OCI-LY7 (cell line): ENCODE data around the gene HOXA10. TPM values are rescaled to one million over a fixed set of nuclear protein-coding genes. Genes with fewer than 3 reads are reported as not detected.

Experiments
- BruUV-seq: library from RNA; stranded (reverse); fragments of 400-500 nt; replicated peaks from 2 replicates; lab custom pipeline; 2021; lab: Mats Ljungman, UMichigan
- CTCF ChIA-PET: fragments of 300-600 bp; sonication (Branson Sonifier 250); formaldehyde crosslinking; loops from one replicate; lab custom pipeline; 2022; ENCODE audit warnings: antibody characterized with exemption; ENCODE audit not compliant: unreplicated experiment; lab: Charles Lee
- POLR2A ChIA-PET: fragments of 300-600 bp; sonication (Branson Sonifier 250); formaldehyde crosslinking; loops from one replicate; lab custom pipeline; 2022; ENCODE audit warnings: antibody characterized with exemption; lab: Charles Lee
- DNase-seq: peaks from one replicate; pipeline ENCODE4 v3.0.0-alpha.2; 2015; ENCODE audit warnings: low spot score
- H2AFZ ChIP-seq: fragments of 200-600 bp; sonication (generic), shearing (Covaris generic); 2 replicates; pipeline ENCODE4 v1.6.1; 2014; ENCODE audit warnings: mild to moderate bottlenecking, antibody characterized with exemption, low read length, moderate library complexity
- H3K27ac ChIP-seq: fragments of 200-600 bp; sonication (generic); 2 replicates; pipeline ENCODE4 v1.5.1; 2014; ENCODE audit warnings: mixed run types, low read depth, mild to moderate bottlenecking, moderate library complexity, low read length, inconsistent platforms; ENCODE audit not compliant: poor library complexity, severe bottlenecking
- H3K36me3 ChIP-seq: fragments of 200-600 bp; sonication (generic); 2 replicates; pipeline ENCODE4 v1.6.1; 2014; ENCODE audit warnings: mild to moderate bottlenecking, antibody characterized with exemption, low read length, moderate library complexity, mixed read lengths; ENCODE audit not compliant: insufficient read depth
- H3K4me1 ChIP-seq: fragments of 200-600 bp; sonication (generic); 2 replicates; pipeline ENCODE4 v1.5.1; 2014; ENCODE audit warnings: mild to moderate bottlenecking, low read length; ENCODE audit not compliant: insufficient read depth, poor library complexity, severe bottlenecking
- H3K4me2 ChIP-seq: fragments of 200-600 bp; sonication (generic); 2 replicates; pipeline ENCODE4 v1.6.1; 2014; ENCODE audit warnings: mild to moderate bottlenecking, low read length
- H3K4me3 ChIP-seq: fragments of 200-600 bp; sonication (generic); 2 replicates; pipeline ENCODE4 v1.5.1; 2014; ENCODE audit warnings: mild to moderate bottlenecking, low read depth, low read length; ENCODE audit not compliant: poor library complexity, severe bottlenecking
- H3K79me2 ChIP-seq: fragments of 200-600 bp; sonication (generic); 2 replicates; pipeline ENCODE4 v1.6.1; 2016; ENCODE audit warnings: low read depth, mild to moderate bottlenecking, low read length, moderate library complexity, mixed read lengths; ENCODE audit not compliant: insufficient read depth
- H3K9me2 ChIP-seq: fragments of 200-600 bp; sonication (generic); 2 replicates; pipeline ENCODE4 v1.6.1; 2016; ENCODE audit warnings: mild to moderate bottlenecking, low read length, mixed read lengths; ENCODE audit not compliant: insufficient read depth
- H3K9me3 ChIP-seq: fragments of 200-600 bp; sonication (generic); 2 replicates; pipeline ENCODE4 v1.6.1; 2014; ENCODE audit warnings: mild to moderate bottlenecking, mixed run types, low read length, mixed read lengths
- H4K20me1 ChIP-seq: fragments of 200-600 bp; sonication (generic); 2 replicates; pipeline ENCODE4 v1.6.1; 2014; ENCODE audit warnings: mild to moderate bottlenecking, antibody characterized with exemption, low read length, moderate library complexity, mixed read lengths; ENCODE audit not compliant: insufficient read depth
- EZH2phosphoT487 ChIP-seq: fragments of 200-600 bp; sonication (generic); IDR thresholded peaks from 2 replicates; pipeline ENCODE4 v1.6.1; 2018; ENCODE audit warnings: low read depth, borderline replicate concordance, mild to moderate bottlenecking, mixed run types, antibody characterized with exemption, low read length, moderate library complexity, mixed read lengths
- intact Hi-C: fragments of 100-400 bp; cut with micrococcal nuclease; formaldehyde crosslinking; loops from one replicate; pipeline ENCODE4 v1.10.0; 2022; ENCODE audit not compliant: unreplicated experiment
- total RNA-seq, 2 experiments: library from RNA; depleted of rRNA in 1 of 2; stranded (reverse); fragments of >200 nt in 1 of 2; shearing (Covaris generic) in 1 of 2; gene quantifications; 2 replicates each; pipeline ENCODE4 v1.2.3, GENCODE V29; 2014 to 2022
- TF ChIP-seq, protein P1 (sequence below): fragments of 200-600 bp; sonication (generic); conservative IDR thresholded peaks from 2 replicates; pipeline ENCODE4 v1.5.1; 2014; ENCODE audit warnings: mild to moderate bottlenecking, antibody characterized with exemption, low read length, moderate library complexity, mixed read lengths

The HOXA10 gene
- total RNA-seq, 2 experiments from 2014 or later, result not detected

DNA sequence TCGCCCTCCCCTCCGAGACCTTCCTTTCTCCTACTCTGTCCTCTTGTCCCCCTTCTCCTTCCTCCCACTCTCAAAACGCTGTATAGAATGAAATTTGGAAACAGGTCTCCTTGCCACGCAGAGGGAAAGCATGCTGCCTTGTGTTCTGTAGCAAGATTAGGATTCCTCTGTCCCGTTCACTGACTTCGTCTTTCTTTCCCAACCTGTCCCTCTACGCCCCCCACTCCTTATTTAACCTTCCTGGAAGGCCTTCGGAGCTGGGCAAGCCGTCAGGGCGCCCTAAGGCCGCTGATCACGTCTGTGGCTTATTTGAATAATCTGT lies 10.1 kb downstream of the HOXA10 start:
- ChIA-PET CTCF (no interaction called here), POLR2A (no interaction called here)
- Histone ChIP-seq H3K4me3 (no peak overlapping the region), H3K9me3 (no peaks in the 10 kb centered on the region), H3K4me2 (no peak overlapping the region), H3K79me2 (no peaks in the 10 kb centered on the region), H2AFZ (no peak overlapping the region), H3K4me1 (peaks cover 6% of the 10 kb centered on the region), H3K27ac (no peak overlapping the region), H3K36me3 (no peaks in the 10 kb centered on the region), H3K9me2 (no peaks in the 10 kb centered on the region), H4K20me1 (no peaks in the 10 kb centered on the region)
- intact Hi-C loops, result loop anchor here (5.0 kb wide), 2 partner anchors 497 to 662 kb away; no protein-coding TSS in a partner anchor
- BruUV-seq, result no TSS peak
- TF ChIP-seq, protein P1, sequence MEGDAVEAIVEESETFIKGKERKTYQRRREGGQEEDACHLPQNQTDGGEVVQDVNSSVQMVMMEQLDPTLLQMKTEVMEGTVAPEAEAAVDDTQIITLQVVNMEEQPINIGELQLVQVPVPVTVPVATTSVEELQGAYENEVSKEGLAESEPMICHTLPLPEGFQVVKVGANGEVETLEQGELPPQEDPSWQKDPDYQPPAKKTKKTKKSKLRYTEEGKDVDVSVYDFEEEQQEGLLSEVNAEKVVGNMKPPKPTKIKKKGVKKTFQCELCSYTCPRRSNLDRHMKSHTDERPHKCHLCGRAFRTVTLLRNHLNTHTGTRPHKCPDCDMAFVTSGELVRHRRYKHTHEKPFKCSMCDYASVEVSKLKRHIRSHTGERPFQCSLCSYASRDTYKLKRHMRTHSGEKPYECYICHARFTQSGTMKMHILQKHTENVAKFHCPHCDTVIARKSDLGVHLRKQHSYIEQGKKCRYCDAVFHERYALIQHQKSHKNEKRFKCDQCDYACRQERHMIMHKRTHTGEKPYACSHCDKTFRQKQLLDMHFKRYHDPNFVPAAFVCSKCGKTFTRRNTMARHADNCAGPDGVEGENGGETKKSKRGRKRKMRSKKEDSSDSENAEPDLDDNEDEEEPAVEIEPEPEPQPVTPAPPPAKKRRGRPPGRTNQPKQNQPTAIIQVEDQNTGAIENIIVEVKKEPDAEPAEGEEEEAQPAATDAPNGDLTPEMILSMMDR, result no peak
- no peak for TF ChIP-seq EZH2phosphoT487
- DNase-seq, result no peak

DNA sequence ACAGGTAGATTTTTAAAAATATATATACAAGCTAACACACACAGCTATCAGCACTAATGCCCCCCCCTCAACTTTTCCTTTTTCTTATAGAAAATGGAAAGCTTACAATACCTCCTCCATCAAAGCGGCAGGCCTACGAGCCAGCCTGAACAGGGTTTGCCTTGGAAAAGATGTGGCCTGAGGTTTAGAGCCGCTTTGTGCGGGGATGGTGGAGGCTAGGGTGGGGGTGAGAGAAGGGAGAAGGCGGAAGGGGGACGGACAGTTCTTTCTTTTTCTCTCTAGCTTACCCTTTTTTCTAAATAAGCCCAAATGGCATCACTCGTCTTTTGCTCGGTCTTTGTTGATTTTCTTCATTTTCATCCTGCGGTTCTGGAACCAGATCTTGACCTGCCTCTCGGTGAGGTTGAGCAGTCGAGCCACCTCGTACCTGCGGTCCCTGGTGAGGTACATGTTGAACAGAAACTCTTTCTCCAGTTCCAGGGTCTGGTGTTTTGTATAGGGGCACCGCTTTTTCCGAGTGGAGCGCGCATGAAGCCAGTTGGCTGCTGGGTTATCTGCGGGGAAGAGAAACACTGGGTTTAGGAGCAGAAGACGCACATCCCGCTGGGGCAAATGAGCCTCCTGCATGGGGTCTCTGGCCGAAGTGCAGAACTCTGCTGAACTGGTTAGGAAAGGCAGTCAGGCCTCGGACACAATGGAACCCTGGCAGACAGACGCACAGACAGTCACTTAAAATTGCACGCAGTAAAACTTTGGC lies 10.7 kb downstream of the HOXA10 start:
- no peak overlapping the region for H3K4me3 ChIP-seq
- peaks cover 6% of the 10 kb centered on the region for H3K4me1 ChIP-seq
- TF ChIP-seq EZH2phosphoT487, result no peak
- TF ChIP-seq, protein P1, result no peak
- H3K79me2 ChIP-seq, result no peaks in the 10 kb centered on the region
- CTCF ChIA-PET, result no interaction called here
- intact Hi-C loops, result loop anchor here (5.0 kb wide), 2 partner anchors 496 to 661 kb away; no protein-coding TSS in a partner anchor
- no peaks in the 10 kb centered on the region for H4K20me1 ChIP-seq
- H2AFZ ChIP-seq, result no peak overlapping the region
- no peak for DNase-seq
- H3K4me2 ChIP-seq, result no peak overlapping the region
- no peaks in the 10 kb centered on the region for H3K36me3 ChIP-seq
- POLR2A ChIA-PET, result interaction anchor here (1.0 to 1.3 kb wide), 2 partner anchors 14 to 424 kb away, joined by 4 read pairs; no protein-coding TSS in a partner anchor
- no peaks in the 10 kb centered on the region for H3K9me3 ChIP-seq
- H3K27ac ChIP-seq, result no peak overlapping the region
- H3K9me2 ChIP-seq, result no peaks in the 10 kb centered on the region
- no TSS peak for BruUV-seq
